A549 (cell line): ENCODE data around the gene SMOC1.
A peak's percentile ranks its signal among the peaks of the same experiment; 100 is the strongest.

ENCODE experiments used
- ELK1 ChIP-seq: fragments of 150-350 bp; IDR thresholded peaks from 2 replicates; pipeline ENCODE4 v1.6.1; 2014; ENCODE audit warnings: low read depth, mild to moderate bottlenecking, low read length
- ESRRA ChIP-seq: fragments of 150-350 bp; IDR thresholded peaks from 2 replicates; pipeline ENCODE4 v1.6.1; 2014; ENCODE audit warnings: mild to moderate bottlenecking, low read length, borderline replicate concordance
- MAX ChIP-seq: IDR thresholded peaks from 2 replicates; pipeline ENCODE4 v1.6.1; 2012
- NFE2L2 ChIP-seq: fragments of 150-350 bp; conservative IDR thresholded peaks from 2 replicates; pipeline ENCODE4 v1.6.1; 2014; ENCODE audit warnings: low read length
- POLR2A ChIP-seq: IDR thresholded peaks from 2 replicates; pipeline ENCODE4 v1.6.1; 2012; ENCODE audit warnings: mild to moderate bottlenecking, low read length
- POLR2AphosphoS2 ChIP-seq: conservative IDR thresholded peaks from 2 replicates; pipeline ENCODE4 v1.6.1; 2012; ENCODE audit warnings: low read length, improper control_type of control experiment, inconsistent platforms
- SMC3 ChIP-seq: fragments of >200 bp; sonication (Bioruptor Twin); formaldehyde crosslinking; IDR thresholded peaks from 3 replicates; pipeline ENCODE4 v1.6.1; 2018; ENCODE audit warnings: inconsistent platforms
- USF2 ChIP-seq: fragments of 450-650 bp; IDR thresholded peaks from 2 replicates; pipeline ENCODE4 v1.6.1; 2014; ENCODE audit warnings: antibody characterized with exemption
- TF ChIP-seq, protein P1 (sequence below): fragments of 200-600 bp; sonication (generic); IDR thresholded peaks from 2 replicates; pipeline ENCODE4 v1.6.1; 2016; ENCODE audit warnings: antibody characterized with exemption, mild to moderate bottlenecking, moderate library complexity
- TF ChIP-seq, protein P2 (sequence below): IDR thresholded peaks from 2 replicates; pipeline ENCODE4 v1.6.1; 2012; ENCODE audit warnings: low read depth, borderline replicate concordance
- TF ChIP-seq, protein P3 (sequence below): fragments of >200 bp; sonication (Bioruptor Twin); formaldehyde crosslinking; IDR thresholded peaks from 3 replicates; pipeline ENCODE4 v1.5.1; 2016

- TF ChIP-seq NFE2L2 (no peak), POLR2AphosphoS2 (no peak), POLR2A (no peak), SMC3 (peak; percentile 71), ESRRA (no peak), ELK1 (no peak), USF2 (no peak), MAX (peak; percentile 56)
- TF ChIP-seq, protein P1, sequence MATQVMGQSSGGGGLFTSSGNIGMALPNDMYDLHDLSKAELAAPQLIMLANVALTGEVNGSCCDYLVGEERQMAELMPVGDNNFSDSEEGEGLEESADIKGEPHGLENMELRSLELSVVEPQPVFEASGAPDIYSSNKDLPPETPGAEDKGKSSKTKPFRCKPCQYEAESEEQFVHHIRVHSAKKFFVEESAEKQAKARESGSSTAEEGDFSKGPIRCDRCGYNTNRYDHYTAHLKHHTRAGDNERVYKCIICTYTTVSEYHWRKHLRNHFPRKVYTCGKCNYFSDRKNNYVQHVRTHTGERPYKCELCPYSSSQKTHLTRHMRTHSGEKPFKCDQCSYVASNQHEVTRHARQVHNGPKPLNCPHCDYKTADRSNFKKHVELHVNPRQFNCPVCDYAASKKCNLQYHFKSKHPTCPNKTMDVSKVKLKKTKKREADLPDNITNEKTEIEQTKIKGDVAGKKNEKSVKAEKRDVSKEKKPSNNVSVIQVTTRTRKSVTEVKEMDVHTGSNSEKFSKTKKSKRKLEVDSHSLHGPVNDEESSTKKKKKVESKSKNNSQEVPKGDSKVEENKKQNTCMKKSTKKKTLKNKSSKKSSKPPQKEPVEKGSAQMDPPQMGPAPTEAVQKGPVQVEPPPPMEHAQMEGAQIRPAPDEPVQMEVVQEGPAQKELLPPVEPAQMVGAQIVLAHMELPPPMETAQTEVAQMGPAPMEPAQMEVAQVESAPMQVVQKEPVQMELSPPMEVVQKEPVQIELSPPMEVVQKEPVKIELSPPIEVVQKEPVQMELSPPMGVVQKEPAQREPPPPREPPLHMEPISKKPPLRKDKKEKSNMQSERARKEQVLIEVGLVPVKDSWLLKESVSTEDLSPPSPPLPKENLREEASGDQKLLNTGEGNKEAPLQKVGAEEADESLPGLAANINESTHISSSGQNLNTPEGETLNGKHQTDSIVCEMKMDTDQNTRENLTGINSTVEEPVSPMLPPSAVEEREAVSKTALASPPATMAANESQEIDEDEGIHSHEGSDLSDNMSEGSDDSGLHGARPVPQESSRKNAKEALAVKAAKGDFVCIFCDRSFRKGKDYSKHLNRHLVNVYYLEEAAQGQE = no peak
- TF ChIP-seq, protein P2, sequence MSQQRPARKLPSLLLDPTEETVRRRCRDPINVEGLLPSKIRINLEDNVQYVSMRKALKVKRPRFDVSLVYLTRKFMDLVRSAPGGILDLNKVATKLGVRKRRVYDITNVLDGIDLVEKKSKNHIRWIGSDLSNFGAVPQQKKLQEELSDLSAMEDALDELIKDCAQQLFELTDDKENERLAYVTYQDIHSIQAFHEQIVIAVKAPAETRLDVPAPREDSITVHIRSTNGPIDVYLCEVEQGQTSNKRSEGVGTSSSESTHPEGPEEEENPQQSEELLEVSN = peak; percentile 35; the same call in 1 of the 2 replicates
- TF ChIP-seq, protein P3, sequence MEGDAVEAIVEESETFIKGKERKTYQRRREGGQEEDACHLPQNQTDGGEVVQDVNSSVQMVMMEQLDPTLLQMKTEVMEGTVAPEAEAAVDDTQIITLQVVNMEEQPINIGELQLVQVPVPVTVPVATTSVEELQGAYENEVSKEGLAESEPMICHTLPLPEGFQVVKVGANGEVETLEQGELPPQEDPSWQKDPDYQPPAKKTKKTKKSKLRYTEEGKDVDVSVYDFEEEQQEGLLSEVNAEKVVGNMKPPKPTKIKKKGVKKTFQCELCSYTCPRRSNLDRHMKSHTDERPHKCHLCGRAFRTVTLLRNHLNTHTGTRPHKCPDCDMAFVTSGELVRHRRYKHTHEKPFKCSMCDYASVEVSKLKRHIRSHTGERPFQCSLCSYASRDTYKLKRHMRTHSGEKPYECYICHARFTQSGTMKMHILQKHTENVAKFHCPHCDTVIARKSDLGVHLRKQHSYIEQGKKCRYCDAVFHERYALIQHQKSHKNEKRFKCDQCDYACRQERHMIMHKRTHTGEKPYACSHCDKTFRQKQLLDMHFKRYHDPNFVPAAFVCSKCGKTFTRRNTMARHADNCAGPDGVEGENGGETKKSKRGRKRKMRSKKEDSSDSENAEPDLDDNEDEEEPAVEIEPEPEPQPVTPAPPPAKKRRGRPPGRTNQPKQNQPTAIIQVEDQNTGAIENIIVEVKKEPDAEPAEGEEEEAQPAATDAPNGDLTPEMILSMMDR = no peak
These were observed 120.1 kb downstream of the SMOC1 start for GRCh38 chr14:69999261-69999674.
